Measurements from ENCODE around the gene CGNL1. TPM values are rescaled to one million over a fixed set of nuclear protein-coding genes. Genes with fewer than 3 reads are reported as not detected.

The CGNL1 gene
- total RNA-seq, 2 experiments from 2014 or later: not detected

DNA sequence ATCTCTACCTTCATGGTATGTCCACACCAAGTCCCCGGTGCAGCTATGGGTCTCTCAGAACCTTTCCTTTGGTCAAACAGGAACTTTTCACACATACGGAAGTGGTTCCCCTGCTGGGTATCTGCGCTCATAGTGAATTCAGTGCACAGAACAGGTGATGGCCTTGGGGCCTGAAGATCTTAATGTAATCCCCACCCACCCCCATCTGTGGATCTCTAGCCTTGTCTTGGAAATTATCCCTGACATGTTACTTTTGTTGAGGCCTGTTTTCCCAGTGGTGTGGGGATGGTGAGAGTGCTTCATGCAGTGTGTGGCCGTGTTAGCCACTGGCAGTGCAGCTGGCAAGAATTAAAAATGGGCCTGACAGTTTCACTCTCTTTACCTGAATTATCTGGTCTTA lies 143.5 kb downstream of the CGNL1 start:
- Mint-ChIP-seq H3K4me1 (no peaks in the 10 kb centered on the region), H3K9me3 (ENCODE audit: low read depth) (no peaks in the 10 kb centered on the region), H3K27ac (no peak overlapping the region), H3K27me3 (no peaks in the 10 kb centered on the region), H3K4me3 (no peak overlapping the region), H3K36me3 (ENCODE audit: low read depth) (no peaks in the 10 kb centered on the region)
- ATAC-seq (no peak), DNase-seq (no peak)
- intact Hi-C loops (cut with DNase I, micrococcal nuclease): no loop called here
- CTCF ChIA-PET: interaction anchor here (0.6 to 1.4 kb wide), 2 partner anchors 9 to 179 kb away, joined by 3 to 5 read pairs; no protein-coding TSS in a partner anchor
- POLR2A ChIA-PET: no interaction called here

DNA sequence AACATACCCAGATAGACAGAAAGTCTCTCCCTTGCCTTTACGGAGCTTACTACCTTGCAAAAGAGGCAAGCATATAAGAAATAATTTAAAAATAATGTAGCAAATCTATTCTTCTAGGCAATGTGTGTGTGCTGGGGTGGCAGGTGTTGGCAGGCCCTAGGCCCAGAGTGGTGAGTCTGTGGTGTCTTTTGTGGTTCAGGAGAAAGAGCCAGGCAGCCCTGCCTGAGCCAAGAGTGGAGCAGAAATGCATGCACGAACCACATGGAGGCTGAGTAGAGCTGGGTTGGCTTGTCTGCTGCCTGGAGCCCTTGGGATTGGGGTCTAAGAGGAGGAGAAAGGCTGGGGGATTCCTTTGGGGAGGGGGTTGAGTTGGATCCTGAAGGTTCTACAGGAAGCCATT lies 145.2 kb downstream of the CGNL1 start:
- H3K36me3 Mint-ChIP-seq (ENCODE audit: low read depth): no peaks in the 10 kb centered on the region
- H3K9me3 Mint-ChIP-seq (ENCODE audit: low read depth): no peaks in the 10 kb centered on the region
- intact Hi-C loops (cut with DNase I, micrococcal nuclease): no loop called here
- H3K27ac Mint-ChIP-seq: no peak overlapping the region
- DNase-seq: no peak
- POLR2A ChIA-PET: no interaction called here
- CTCF ChIA-PET: interaction anchor here (0.6 to 1.8 kb wide), 4 partner anchors 7 to 180 kb away, joined by 3 to 7 read pairs (median 5); no protein-coding TSS in a partner anchor
- H3K4me3 Mint-ChIP-seq: no peak overlapping the region
- ATAC-seq: no peak
- H3K4me1 Mint-ChIP-seq: no peaks in the 10 kb centered on the region
- no peaks in the 10 kb centered on the region for H3K27me3 Mint-ChIP-seq

DNA sequence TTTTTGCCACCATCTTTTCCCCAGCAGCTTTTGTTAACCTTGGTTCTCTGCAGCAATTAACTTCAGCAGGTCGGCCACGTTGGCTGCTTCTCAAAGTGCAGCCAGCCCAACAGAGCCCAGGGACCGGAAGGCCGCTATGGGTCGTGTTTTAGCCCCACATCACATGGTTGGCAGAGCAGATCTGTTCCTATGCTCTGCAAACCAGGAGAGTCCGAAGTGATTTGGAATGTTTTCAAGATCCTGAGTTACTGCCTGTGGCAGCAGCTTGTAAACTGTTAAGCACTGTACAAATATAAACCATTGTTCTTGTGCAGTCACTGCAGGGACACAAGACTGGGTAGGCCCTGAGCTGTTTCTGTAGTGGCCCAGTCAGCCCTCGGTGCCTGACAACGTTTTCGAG lies 145.8 kb downstream of the CGNL1 start:
- H3K4me1 Mint-ChIP-seq: no peaks in the 10 kb centered on the region
- POLR2A ChIA-PET: no interaction called here
- intact Hi-C loops (cut with DNase I, micrococcal nuclease): no loop called here
- CTCF ChIA-PET: interaction anchor here (1.7 to 1.8 kb wide), 2 partner anchors 20 to 181 kb away, joined by 5 to 7 read pairs; no protein-coding TSS in a partner anchor
- no peak overlapping the region for H3K4me3 Mint-ChIP-seq
- no peaks in the 10 kb centered on the region for H3K27me3 Mint-ChIP-seq
- no peak overlapping the region for H3K27ac Mint-ChIP-seq
- ATAC-seq (no peak), DNase-seq (no peak)
- H3K9me3 Mint-ChIP-seq (ENCODE audit: low read depth): no peaks in the 10 kb centered on the region
- no peaks in the 10 kb centered on the region for H3K36me3 Mint-ChIP-seq (ENCODE audit: low read depth)

DNA sequence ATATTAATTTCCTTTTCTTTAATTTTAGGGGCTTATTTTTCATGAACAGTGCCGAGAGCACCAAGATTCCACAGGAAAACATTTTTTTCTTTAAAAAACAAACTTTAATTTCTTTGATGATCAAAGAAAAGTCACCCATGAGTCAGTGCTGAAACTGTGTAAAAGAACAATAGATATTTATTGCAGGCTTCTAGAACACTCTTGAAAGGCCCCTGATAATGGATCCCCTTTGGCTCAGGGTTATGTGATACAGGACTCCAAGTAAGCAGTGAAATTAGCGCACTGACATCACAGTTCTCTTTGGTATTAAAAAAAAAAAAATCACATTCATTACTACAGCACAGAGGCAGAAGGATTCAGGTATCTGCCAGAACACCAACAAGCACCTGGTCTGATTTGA lies 149.3 kb downstream of the CGNL1 start:
- no peak overlapping the region for H3K4me3 Mint-ChIP-seq
- no peaks in the 10 kb centered on the region for H3K9me3 Mint-ChIP-seq (ENCODE audit: low read depth)
- ATAC-seq (no peak), DNase-seq (no peak)
- ChIA-PET POLR2A (no interaction called here), CTCF (interaction anchor here (1.6 to 1.8 kb wide), 2 partner anchors 18 to 186 kb away, joined by 4 to 6 read pairs; no protein-coding TSS in a partner anchor)
- H3K36me3 Mint-ChIP-seq (ENCODE audit: low read depth): no peaks in the 10 kb centered on the region
- peaks cover 2% of the 10 kb centered on the region for H3K27me3 Mint-ChIP-seq
- H3K4me1 Mint-ChIP-seq: no peaks in the 10 kb centered on the region
- H3K27ac Mint-ChIP-seq: no peak overlapping the region
- intact Hi-C loops (cut with DNase I, micrococcal nuclease): loop anchor here (5.0 kb wide), 2 partner anchors 378 to 703 kb away; no protein-coding TSS in a partner anchor

DNA sequence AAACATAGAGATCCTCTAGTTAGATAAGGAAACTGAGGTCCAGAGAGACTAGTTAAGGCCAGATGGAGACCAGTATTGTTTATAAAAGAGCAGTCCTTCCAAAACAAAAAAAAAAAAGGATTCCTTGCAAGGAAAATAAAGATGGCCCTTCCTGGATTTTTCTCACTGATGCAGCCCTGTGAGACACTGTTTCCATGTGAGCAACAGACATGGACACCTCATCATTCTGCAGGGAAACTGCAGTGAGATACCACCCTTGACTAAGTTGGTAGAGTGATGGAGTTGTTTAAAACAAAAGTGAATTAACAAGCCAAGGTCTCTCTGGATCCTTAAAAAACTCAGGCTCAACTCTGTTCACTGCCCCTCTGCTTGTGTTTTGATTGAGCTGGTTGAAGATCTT lies 149.8 kb downstream of the CGNL1 start:
- ATAC-seq (no peak), DNase-seq (no peak)
- ChIA-PET CTCF (interaction anchor here (6.1 kb wide), 1 partner anchor 185 kb away, joined by 179 read pairs; no protein-coding TSS in a partner anchor), POLR2A (no interaction called here)
- Mint-ChIP-seq H3K36me3 (ENCODE audit: low read depth) (no peaks in the 10 kb centered on the region), H3K27me3 (peaks cover 2% of the 10 kb centered on the region), H3K4me1 (no peaks in the 10 kb centered on the region), H3K9me3 (ENCODE audit: low read depth) (no peaks in the 10 kb centered on the region), H3K4me3 (no peak overlapping the region), H3K27ac (no peak overlapping the region)
- intact Hi-C loops (cut with DNase I, micrococcal nuclease): loop anchor here (2.0 to 5.0 kb wide), 3 partner anchors 379 to 1035 kb away; no protein-coding TSS in a partner anchor

DNA sequence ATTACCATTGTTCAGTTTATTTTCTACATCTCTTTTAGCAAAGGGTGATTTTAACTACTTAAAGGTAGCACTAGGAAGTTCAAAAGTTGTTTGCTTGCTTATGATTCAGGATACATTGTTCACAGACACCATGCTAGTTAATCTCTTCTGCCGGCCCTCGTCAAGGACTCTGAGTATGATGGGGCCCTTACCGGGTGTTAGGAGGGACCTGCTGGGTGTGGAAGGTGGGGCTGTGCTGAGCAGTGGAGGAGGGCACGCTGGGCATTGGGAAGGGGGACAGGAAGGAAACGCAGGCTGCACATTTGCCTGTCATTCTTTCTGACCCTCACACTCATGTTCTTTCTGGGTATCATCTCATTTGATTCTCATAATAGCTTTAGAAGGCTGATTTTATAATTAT lies 150.3 kb downstream of the CGNL1 start:
- H3K9me3 Mint-ChIP-seq (ENCODE audit: low read depth): no peaks in the 10 kb centered on the region
- POLR2A ChIA-PET: interaction anchor here (1.2 kb wide), 1 partner anchor 186 kb away, joined by 5 read pairs; no protein-coding TSS in a partner anchor
- no peak overlapping the region for H3K4me3 Mint-ChIP-seq
- H3K4me1 Mint-ChIP-seq: no peaks in the 10 kb centered on the region
- DNase-seq (no peak), ATAC-seq (no peak)
- no peaks in the 10 kb centered on the region for H3K36me3 Mint-ChIP-seq (ENCODE audit: low read depth)
- intact Hi-C loops (cut with DNase I, micrococcal nuclease): loop anchor here (1.0 to 5.0 kb wide), 5 partner anchors 186 to 1036 kb away; no protein-coding TSS in a partner anchor
- peaks cover 2% of the 10 kb centered on the region for H3K27me3 Mint-ChIP-seq
- no peak overlapping the region for H3K27ac Mint-ChIP-seq
- CTCF ChIA-PET: interaction anchor here (0.6 to 6.1 kb wide), 17 partner anchors 8 to 1035 kb away, joined by 3 to 179 read pairs (median 5); no protein-coding TSS in a partner anchor

DNA sequence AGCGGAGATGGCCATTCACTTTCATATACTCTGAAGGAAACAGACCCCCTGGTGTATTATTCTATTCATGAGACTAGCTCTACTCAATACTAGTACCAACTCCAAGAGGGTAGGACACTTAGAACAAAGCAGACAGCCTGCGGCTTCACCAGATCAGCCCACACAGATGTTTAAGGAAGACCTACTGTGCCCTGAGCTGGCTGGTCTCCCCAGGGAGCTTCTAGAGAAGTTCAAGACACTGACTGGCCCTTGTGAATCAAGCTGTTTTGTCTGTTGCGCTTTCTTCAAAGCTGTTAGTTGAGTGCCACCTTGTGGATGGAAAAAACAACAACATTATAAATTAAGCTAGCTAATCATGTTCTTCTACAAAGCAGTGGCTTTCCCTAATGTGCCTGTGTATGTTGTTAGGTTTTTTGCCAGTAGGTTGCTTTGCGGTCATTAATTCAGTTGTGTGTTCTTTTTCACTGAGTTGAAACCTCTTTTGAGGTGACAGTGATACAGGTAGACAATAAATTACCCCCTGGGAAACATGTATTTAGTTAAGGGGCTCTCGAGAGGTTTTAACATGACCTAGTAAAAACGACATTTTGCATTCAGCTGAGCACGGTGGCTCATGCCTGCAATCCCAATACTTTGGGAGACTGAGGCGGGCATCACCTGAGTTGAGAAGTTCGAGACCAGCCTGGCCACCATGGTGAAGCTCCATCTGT lies 151.2 kb downstream of the CGNL1 start:
- H3K9me3 Mint-ChIP-seq (ENCODE audit: low read depth): no peaks in the 10 kb centered on the region
- CTCF ChIA-PET: interaction anchor here (0.6 to 6.1 kb wide), 32 partner anchors 9 to 1036 kb away, joined by 3 to 179 read pairs (median 4); no protein-coding TSS in a partner anchor
- ATAC-seq: peak; percentile 51

DNA sequence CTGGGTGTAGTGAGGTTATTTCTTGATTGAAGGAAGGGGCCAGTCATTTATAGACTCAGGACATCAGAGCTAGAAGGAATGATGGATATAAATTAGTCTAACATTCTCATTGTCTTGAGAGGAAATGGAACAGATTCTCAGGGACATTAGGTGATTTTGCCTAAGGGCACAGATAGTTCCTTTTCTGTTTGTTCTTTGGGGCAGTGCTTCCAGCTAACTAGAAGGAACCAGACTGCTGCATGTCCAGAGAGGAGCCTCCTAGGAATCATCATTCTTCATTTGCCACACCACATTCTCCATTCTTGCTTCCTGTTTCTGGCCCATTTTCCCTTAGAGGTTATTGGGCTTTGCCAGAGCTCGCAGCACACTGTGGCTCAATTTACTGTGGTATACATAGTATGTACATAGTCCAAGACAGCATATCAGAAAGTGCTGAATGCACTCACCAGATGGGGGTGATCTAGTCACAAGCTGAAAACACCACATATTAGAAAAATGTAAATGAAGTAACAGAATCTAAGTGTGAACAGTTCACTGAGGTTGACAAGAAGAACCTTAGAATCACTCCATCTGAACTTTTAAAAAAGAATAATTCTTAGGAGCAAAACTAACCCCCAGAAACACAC lies 152.7 kb downstream of the CGNL1 start:
- intact Hi-C loops (cut with DNase I, micrococcal nuclease): loop anchor here (5.0 kb wide), 2 partner anchors 382 to 707 kb away; no protein-coding TSS in a partner anchor
- ChIA-PET CTCF (interaction anchor here (0.7 to 6.1 kb wide), 13 partner anchors 8 to 1038 kb away, joined by 3 to 179 read pairs (median 5); no protein-coding TSS in a partner anchor), POLR2A (interaction anchor here (0.6 kb wide), 1 partner anchor 1401 kb away, joined by 3 read pairs; no protein-coding TSS in a partner anchor)
- Mint-ChIP-seq H3K36me3 (ENCODE audit: low read depth) (no peaks in the 10 kb centered on the region), H3K27ac (no peak overlapping the region), H3K4me1 (no peaks in the 10 kb centered on the region), H3K4me3 (no peak overlapping the region), H3K27me3 (peaks cover 5% of the 10 kb centered on the region), H3K9me3 (ENCODE audit: low read depth) (no peaks in the 10 kb centered on the region)
- ATAC-seq (no peak), DNase-seq (no peak)

More for the DNA sequence above, 151.2 kb downstream of the CGNL1 start:
- Mint-ChIP-seq H3K27me3 (peaks cover 5% of the 10 kb centered on the region), H3K36me3 (ENCODE audit: low read depth) (no peaks in the 10 kb centered on the region), H3K4me3 (no peak overlapping the region), H3K27ac (no peak overlapping the region), H3K4me1 (no peaks in the 10 kb centered on the region)
- DNase-seq: peak; percentile 20
- POLR2A ChIA-PET: interaction anchor here (1.2 kb wide), 1 partner anchor 187 kb away, joined by 5 read pairs; no protein-coding TSS in a partner anchor
- intact Hi-C loops (cut with DNase I, micrococcal nuclease): loop anchor here (1.0 to 5.0 kb wide), 5 partner anchors 187 to 1037 kb away; no protein-coding TSS in a partner anchor

DNA sequence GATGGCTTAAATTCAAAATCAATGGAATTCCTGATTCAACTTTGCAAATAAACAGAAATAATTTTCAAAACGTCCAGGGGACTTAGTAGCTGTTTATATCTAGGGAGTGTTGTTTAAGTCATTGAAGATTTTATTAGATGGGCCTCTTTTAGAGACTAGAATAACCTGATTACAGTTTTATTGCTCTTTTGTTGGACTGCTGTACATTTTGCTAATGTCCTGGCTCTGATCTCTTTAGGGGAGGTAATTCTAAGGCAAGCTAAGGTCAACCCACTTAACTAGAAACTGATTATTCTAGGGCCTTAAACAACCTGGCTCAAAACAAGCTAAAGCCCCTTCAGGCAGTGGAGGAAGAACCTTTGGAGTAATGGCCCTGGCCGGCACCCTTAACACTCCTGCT lies 153.4 kb downstream of the CGNL1 start:
- intact Hi-C loops (cut with DNase I, micrococcal nuclease): loop anchor here (5.0 kb wide), 2 partner anchors 382 to 707 kb away; no protein-coding TSS in a partner anchor
- Mint-ChIP-seq H3K9me3 (ENCODE audit: low read depth) (no peaks in the 10 kb centered on the region), H3K36me3 (ENCODE audit: low read depth) (no peaks in the 10 kb centered on the region), H3K4me1 (no peaks in the 10 kb centered on the region), H3K27me3 (peaks cover 5% of the 10 kb centered on the region), H3K27ac (no peak overlapping the region), H3K4me3 (no peak overlapping the region)
- ChIA-PET CTCF (interaction anchor here (1.2 to 6.1 kb wide), 4 partner anchors 12 to 383 kb away, joined by 3 to 179 read pairs (median 12); no protein-coding TSS in a partner anchor), POLR2A (no interaction called here)
- DNase-seq (no peak), ATAC-seq (no peak)

DNA sequence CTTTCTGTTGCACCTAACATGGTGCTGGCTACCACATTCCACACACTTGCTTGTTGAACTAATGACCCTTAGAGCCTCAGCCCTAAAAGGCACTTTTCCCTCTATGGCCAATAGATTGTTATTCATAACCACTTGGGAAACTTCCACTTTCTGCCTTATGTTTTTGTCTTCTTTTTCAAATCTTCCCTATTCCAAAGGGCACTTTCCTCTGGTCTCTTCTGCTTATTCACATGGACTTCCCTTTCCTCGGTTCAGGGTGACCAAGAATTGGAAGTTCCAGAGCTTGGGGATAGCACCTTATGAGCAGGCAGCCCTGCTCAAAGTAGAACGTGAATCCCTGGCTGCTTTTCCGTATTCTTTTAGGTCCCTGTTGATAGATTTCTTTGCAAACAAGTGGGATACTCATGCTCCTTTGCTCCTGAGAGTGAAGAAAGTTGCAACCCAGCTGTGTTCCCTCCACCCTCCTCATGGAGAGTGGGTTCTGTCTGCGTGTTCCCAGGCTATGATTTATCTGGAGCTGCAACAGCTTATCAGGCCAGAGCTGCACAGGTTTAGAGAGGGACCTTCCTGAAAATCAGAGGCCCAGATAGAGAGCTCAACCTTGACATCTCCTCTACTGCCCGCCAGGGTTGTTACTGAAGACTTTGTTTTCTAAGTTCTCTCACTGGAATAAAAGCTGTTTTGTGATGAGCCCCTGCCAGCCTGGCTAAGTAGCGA lies 156.6 kb downstream of the CGNL1 start:
- Mint-ChIP-seq H3K27ac (no peak overlapping the region), H3K9me3 (ENCODE audit: low read depth) (no peaks in the 10 kb centered on the region), H3K36me3 (ENCODE audit: low read depth) (no peaks in the 10 kb centered on the region), H3K27me3 (peaks cover 5% of the 10 kb centered on the region), H3K4me1 (no peaks in the 10 kb centered on the region), H3K4me3 (no peak overlapping the region)
- ATAC-seq (no peak), DNase-seq (no peak)
- intact Hi-C loops (cut with DNase I, micrococcal nuclease): no loop called here
- ChIA-PET CTCF (interaction anchor here (1.0 kb wide), 1 partner anchor 11 kb away, joined by 3 read pairs; no protein-coding TSS in a partner anchor), POLR2A (no interaction called here)

DNA sequence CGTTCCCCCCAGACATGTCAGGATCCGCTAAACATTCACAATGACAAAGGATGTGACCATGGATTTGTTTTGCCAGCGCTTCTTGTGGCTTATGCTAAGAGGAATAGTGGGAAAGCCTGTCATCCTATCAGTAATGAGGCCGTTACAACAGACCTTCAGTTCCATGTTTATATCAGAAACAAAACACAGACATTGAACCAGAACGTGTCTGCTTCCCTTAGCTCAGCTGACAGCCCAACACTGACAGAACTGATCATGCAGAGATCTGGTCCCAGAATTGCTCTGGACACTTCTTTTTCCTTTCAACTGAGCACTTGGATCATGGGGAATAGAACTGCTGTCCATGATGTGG lies 157.1 kb downstream of the CGNL1 start:
- Mint-ChIP-seq H3K4me3 (no peak overlapping the region), H3K4me1 (no peaks in the 10 kb centered on the region), H3K9me3 (ENCODE audit: low read depth) (no peaks in the 10 kb centered on the region), H3K27me3 (peaks cover 5% of the 10 kb centered on the region), H3K36me3 (ENCODE audit: low read depth) (no peaks in the 10 kb centered on the region), H3K27ac (no peak overlapping the region)
- no peak for ATAC-seq
- no peak for DNase-seq
- ChIA-PET CTCF (interaction anchor here (1.0 to 1.1 kb wide), 2 partner anchors 8 to 10 kb away, joined by 3 read pairs; no protein-coding TSS in a partner anchor), POLR2A (no interaction called here)
- intact Hi-C loops (cut with DNase I, micrococcal nuclease): no loop called here
